Cardiac muscle cell (in vitro differentiated cells and primary cell): Measurements from ENCODE around the gene AADAC. TPM values are rescaled to one million over a fixed set of nuclear protein-coding genes. Genes with fewer than 3 reads are reported as not detected.

Experiments used
- DNase-seq, 2 donors: peaks; one replicate each; pipeline versions ENCODE4 v3.0.0 to v3.0.0-alpha.2; 2010 to 2017; ENCODE audit warnings: low read depth in 1 of 2, low spot score in 1 of 2
- H3K27ac ChIP-seq: fragments of 200-600 bp; sonication (generic); 2 replicates; pipeline ENCODE4 v1.5.1; 2016
- H3K27me3 ChIP-seq: fragments of 200-600 bp; sonication (generic); 2 replicates; pipeline ENCODE4 v1.6.0; 2016; ENCODE audit warnings: control low read depth
- H3K36me3 ChIP-seq: fragments of 200-600 bp; sonication (generic); 2 replicates; pipeline ENCODE4 v1.5.1; 2016; ENCODE audit warnings: control low read depth
- H3K4me1 ChIP-seq: fragments of 200-600 bp; sonication (generic); 2 replicates; pipeline ENCODE4 v1.8.1; 2017; ENCODE audit warnings: low read depth, mild to moderate bottlenecking, mixed run types
- H3K4me3 ChIP-seq: fragments of 200-600 bp; sonication (generic); 2 replicates; pipeline ENCODE4 v1.5.1; 2016; ENCODE audit warnings: mild to moderate bottlenecking
- H3K9me3 ChIP-seq: fragments of 200-600 bp; sonication (generic); 2 replicates; pipeline ENCODE4 v1.5.1; 2017; ENCODE audit warnings: low read depth, mild to moderate bottlenecking, control low read depth
- polyA plus RNA-seq: library from polyadenylated mRNA; unstranded; fragments of >200 nt; fragmentation: Nextera tagmentation; extraction: Ambion mirVana; gene quantifications from 2 replicates; pipeline ENCODE4 v1.2.1, GENCODE V29; 2016
- total RNA-seq: library from RNA; depleted of rRNA; stranded (reverse); fragments of >200 nt; gene quantifications from 2 replicates; pipeline ENCODE4 v1.2.3, GENCODE V29; 2016
- TF ChIP-seq, protein P1 (sequence below): IDR thresholded peaks from 2 replicates; pipeline ENCODE4 v1.5.1; 2012; ENCODE audit warnings: low read depth, mild to moderate bottlenecking, low read length

AADAC gene
- total and polyA plus RNA-seq, 2 experiments from 2014 or later: 0.12 TPM; not detected in 1

- Histone ChIP-seq H3K27ac (no peak overlapping the region), H3K4me3 (no peak overlapping the region)
Measured at GRCh38 chr3:151770956-151771355, 43.0 kb upstream of the AADAC start.

GRCh38 chr3:151772825-151773480 is 41.0 kb upstream of the AADAC start:
- Histone ChIP-seq H3K27me3 (no peaks in the 10 kb centered on the region), H3K4me3 (no peak overlapping the region), H3K9me3 (no peaks in the 10 kb centered on the region), H3K27ac (no peak overlapping the region), H3K4me1 (no peaks in the 10 kb centered on the region), H3K36me3 (no peaks in the 10 kb centered on the region)
- TF ChIP-seq, protein P1, sequence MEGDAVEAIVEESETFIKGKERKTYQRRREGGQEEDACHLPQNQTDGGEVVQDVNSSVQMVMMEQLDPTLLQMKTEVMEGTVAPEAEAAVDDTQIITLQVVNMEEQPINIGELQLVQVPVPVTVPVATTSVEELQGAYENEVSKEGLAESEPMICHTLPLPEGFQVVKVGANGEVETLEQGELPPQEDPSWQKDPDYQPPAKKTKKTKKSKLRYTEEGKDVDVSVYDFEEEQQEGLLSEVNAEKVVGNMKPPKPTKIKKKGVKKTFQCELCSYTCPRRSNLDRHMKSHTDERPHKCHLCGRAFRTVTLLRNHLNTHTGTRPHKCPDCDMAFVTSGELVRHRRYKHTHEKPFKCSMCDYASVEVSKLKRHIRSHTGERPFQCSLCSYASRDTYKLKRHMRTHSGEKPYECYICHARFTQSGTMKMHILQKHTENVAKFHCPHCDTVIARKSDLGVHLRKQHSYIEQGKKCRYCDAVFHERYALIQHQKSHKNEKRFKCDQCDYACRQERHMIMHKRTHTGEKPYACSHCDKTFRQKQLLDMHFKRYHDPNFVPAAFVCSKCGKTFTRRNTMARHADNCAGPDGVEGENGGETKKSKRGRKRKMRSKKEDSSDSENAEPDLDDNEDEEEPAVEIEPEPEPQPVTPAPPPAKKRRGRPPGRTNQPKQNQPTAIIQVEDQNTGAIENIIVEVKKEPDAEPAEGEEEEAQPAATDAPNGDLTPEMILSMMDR: no peak
- peak in 1 of 2 donors; percentile 73 for DNase-seq

More at GRCh38 chr3:151770956-151771355, 43.0 kb upstream of the AADAC start:
- TF ChIP-seq, protein P1: no peak
- Histone ChIP-seq H3K27me3 (no peaks in the 10 kb centered on the region), H3K36me3 (no peaks in the 10 kb centered on the region), H3K4me1 (no peaks in the 10 kb centered on the region), H3K9me3 (no peaks in the 10 kb centered on the region)
- DNase-seq: peak in 1 of 2 donors; percentile 89

DNA sequence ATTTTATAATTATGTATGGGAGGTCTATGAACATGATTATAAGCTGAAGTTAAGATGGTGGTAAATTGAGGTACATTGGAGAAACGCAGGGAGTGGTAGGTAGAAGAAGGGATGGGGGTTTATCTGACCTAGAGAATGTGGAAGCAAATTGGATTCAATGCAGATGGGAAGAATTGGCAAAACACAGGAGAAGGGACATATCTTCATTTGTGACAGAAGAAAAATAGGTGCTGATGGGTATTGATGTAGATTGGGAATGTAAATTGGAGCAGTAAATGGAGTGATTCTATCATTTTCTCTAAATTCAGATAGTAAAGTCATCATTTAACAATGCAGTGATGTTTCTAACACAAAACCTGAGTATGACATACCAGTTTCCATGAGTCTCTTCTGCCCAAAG is 39.7 kb upstream of the AADAC start:
- H3K9me3 ChIP-seq: no peaks in the 10 kb centered on the region
- TF ChIP-seq, protein P1: no peak
- no peaks in the 10 kb centered on the region for H3K36me3 ChIP-seq
- no peak overlapping the region for H3K4me3 ChIP-seq
- no peak overlapping the region for H3K27ac ChIP-seq
- H3K4me1 ChIP-seq: no peaks in the 10 kb centered on the region
- no peaks in the 10 kb centered on the region for H3K27me3 ChIP-seq
- DNase-seq: no peak

DNA sequence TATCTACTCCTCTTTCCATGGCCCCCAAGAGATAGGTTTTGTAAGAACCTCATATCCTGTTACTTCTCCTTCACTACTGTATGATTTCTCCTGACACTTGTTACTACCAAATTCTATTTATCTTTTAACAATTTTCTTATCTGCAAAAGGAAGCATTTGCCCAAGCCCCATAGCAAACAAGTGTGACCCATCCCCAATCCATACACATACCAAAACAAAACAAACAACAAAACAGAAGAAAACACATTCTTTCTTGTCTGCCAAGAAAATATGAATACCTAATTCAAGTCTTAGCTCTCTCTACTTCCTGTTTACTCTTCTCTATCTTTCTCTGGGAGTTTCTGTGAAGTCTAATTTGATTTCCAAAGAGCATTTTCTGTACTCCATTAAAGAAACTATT is 39.0 kb upstream of the AADAC start:
- Histone ChIP-seq H3K9me3 (no peaks in the 10 kb centered on the region), H3K36me3 (no peaks in the 10 kb centered on the region), H3K4me3 (no peak overlapping the region), H3K4me1 (no peaks in the 10 kb centered on the region), H3K27me3 (no peaks in the 10 kb centered on the region), H3K27ac (no peak overlapping the region)
- TF ChIP-seq, protein P1: no peak
- DNase-seq: no peak

DNA sequence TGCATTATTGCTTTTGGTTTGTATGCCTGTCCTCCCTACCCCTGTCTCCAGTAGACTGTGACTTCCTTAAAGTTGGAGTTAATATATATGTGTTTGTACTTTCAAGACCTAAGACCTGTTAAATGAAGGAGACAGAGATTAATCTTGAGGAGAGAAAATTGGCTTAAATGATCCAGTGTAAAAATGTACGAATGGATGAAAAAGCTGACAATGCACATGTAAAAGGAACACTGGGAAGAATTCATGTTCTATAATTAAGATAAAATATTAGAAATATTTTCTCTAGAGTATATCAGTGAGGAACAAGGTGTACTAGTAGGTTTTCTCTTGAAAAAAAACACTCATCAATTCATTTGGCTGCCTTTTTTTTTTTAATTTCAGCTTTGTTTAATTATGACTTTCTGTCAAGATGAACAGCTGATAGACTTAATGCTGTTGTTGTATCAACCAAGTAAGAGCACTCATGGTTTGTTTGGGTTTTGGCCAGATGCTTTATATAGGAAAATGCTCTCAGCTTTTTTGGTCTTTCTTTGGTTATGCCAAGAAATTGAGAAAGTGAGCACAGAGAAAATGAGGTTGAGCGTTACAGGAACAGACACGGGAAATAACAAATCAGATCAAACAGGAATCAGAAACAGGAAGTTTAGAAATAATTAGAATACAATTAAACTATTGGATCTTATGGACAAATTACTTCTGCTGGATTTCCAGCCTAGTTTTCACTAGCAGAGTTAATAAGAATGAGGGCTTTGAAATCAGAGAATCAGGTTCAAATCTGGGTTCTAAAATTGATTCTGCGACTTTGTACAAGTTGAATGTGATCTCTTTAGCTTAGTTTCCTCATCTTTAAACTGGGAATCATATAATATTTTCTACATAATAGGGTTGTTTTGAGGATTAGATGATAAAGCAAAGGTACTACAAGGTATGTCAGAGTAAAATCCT is 38.3 kb upstream of the AADAC start:
- H3K4me1 ChIP-seq: no peaks in the 10 kb centered on the region
- no peak overlapping the region for H3K4me3 ChIP-seq
- no peak overlapping the region for H3K27ac ChIP-seq
- no peak for DNase-seq
- TF ChIP-seq, protein P1: no peak
- no peaks in the 10 kb centered on the region for H3K9me3 ChIP-seq
- no peaks in the 10 kb centered on the region for H3K27me3 ChIP-seq
- no peaks in the 10 kb centered on the region for H3K36me3 ChIP-seq
